ENCODE results near the gene TMEM184A. TPM values are rescaled to one million over a fixed set of nuclear protein-coding genes. Genes with fewer than 3 reads are reported as not detected.

TMEM184A gene
- polyA plus RNA-seq, 6 donors from 2014 or later = 0.16 TPM; not detected in 5

- H3K4me3 Mint-ChIP-seq = no peak overlapping the region
- H3K9me3 Mint-ChIP-seq = peaks cover 0 to 5% (median 0%) of the 10 kb centered on the region in 7 donors
- H3K27ac Mint-ChIP-seq = peak overlapping the region in 3 of 6 donors; percentile 23 to 26 (median 23)
These were observed 39.6 kb upstream of the TMEM184A start for GRCh38 chr7:1595636-1596035.

DNA sequence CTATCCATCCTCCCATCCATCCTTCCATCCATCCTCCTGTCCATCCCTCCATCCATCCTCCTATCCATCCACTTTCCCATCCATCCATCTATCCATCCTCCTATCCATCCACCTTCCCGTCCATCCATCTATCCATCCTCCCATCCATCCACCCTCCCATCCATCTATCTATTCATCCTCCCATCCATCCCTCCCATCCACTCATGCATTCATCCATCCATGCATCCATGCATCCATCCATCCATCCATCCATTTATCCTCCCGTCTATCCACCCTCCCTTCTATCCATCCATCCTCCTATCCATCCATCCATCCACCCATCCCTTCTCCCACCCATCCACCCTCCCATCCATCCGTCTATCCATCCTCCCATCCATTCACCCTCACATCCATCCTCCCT is 39.0 kb upstream of the TMEM184A start:
- Mint-ChIP-seq H3K27ac (peak overlapping the region in 1 of 6 donors; percentile 17), H3K4me3 (no peak overlapping the region), H3K4me1 (peaks cover 27 to 30% (median 28%) of the 10 kb centered on the region in 3 donors)

More at GRCh38 chr7:1595636-1596035, 39.6 kb upstream of the TMEM184A start:
- Mint-ChIP-seq H3K36me3 (no peaks in the 10 kb centered on the region), H3K27me3 (peaks cover 9 to 25% (median 14%) of the 10 kb centered on the region in 3 donors), H3K4me1 (peaks cover 24 to 26% (median 25%) of the 10 kb centered on the region in 3 donors)
- ATAC-seq (ENCODE audit: low read depth in 2 of 2) = no peak
- no peak for DNase-seq

GRCh38 chr7:1593904-1594421 is 38.0 kb upstream of the TMEM184A start:
- ATAC-seq (ENCODE audit: low read depth in 2 of 2) (no peak), DNase-seq (no peak)
- Mint-ChIP-seq H3K27ac (peak overlapping the region in 1 of 6 donors; percentile 22), H3K9me3 (peaks cover 0 to 5% (median 0%) of the 10 kb centered on the region in 7 donors), H3K36me3 (no peaks in the 10 kb centered on the region), H3K4me1 (peaks cover 27 to 30% (median 28%) of the 10 kb centered on the region in 3 donors), H3K27me3 (peaks cover 9 to 42% (median 19%) of the 10 kb centered on the region in 3 donors), H3K4me3 (no peak overlapping the region)

More for the DNA sequence above, 39.0 kb upstream of the TMEM184A start:
- ATAC-seq (ENCODE audit: low read depth in 2 of 2) (no peak), DNase-seq (no peak)
- Mint-ChIP-seq H3K36me3 (no peaks in the 10 kb centered on the region), H3K27me3 (peaks cover 9 to 32% (median 19%) of the 10 kb centered on the region in 3 donors), H3K9me3 (peaks cover 0 to 5% (median 0%) of the 10 kb centered on the region in 7 donors)

- ATAC-seq (ENCODE audit: low read depth in 2 of 2) (no peak), DNase-seq (no peak)
- Mint-ChIP-seq H3K9me3 (peaks cover 0 to 5% (median 0%) of the 10 kb centered on the region in 7 donors), H3K27me3 (peaks cover 9 to 45% (median 19%) of the 10 kb centered on the region in 3 donors), H3K27ac (peak overlapping the region in 3 of 6 donors; percentile 21 to 56 (median 55)), H3K4me3 (peak overlapping the region in 6 of 8 donors; percentile 58 to 93 (median 73)), H3K4me1 (peaks cover 27 to 28% (median 28%) of the 10 kb centered on the region in 3 donors), H3K36me3 (no peaks in the 10 kb centered on the region)
These were observed 37.3 kb upstream of the TMEM184A start for GRCh38 chr7:1593091-1593866.

DNA sequence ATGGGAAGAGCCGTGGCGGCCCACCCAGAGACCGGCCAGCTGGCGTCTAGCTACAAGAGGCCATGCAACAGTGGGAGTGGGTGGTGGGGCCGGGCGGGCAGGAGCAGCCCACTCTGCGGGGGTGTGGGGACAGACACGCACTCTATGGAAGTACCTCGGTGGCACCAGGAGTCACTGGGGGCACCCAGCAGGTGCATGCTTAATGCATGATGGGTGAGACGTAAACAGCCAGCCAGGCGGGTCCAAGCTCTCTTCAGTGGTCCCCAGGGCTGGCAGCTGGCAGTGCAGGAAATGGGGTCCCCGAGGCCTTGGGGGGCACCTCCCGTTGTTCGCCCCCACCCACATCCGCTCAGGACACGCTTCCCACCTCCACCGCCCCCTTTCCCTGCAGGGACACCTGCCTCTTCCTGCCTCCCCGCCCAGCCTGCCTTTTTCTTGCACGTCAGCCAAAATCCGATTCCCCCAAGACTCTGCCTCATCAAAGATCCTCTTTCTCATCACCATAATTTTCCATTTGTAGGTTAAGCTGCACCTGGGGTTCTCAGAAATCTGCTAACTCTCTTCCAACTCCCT is 36.4 kb upstream of the TMEM184A start:
- Mint-ChIP-seq H3K36me3 (no peaks in the 10 kb centered on the region), H3K4me3 (peak overlapping the region; percentile 42 to 93 (median 70)), H3K4me1 (peaks cover 27 to 28% (median 28%) of the 10 kb centered on the region in 3 donors), H3K27ac (peak overlapping the region; percentile 14 to 95 (median 79)), H3K9me3 (peaks cover 0 to 5% (median 0%) of the 10 kb centered on the region in 7 donors), H3K27me3 (peaks cover 9 to 41% (median 19%) of the 10 kb centered on the region in 3 donors)
- peak; percentile 43 for DNase-seq
- ATAC-seq (ENCODE audit: low read depth in 2 of 2) = peak; percentile 72 to 79

DNA sequence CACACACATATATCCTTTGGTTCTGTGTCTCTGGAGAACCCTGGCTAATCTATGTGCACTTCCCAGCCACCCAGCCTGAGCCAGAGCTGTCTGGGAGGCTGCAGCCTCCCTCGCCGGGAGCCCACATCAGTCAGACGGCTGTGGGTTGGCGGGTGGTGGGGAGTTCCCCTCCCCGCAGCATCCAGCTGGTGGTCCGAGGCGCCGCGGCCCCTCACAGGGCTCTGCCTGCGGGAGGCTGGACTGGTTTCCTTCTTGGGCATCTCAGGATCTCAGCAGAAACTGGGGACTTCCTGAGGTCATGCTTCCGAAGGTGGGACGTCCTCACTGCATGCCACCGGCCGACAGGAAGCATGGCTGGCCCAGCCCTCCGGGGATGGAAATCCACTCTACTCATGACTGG is 35.9 kb upstream of the TMEM184A start:
- Mint-ChIP-seq H3K27me3 (peaks cover 9 to 41% (median 19%) of the 10 kb centered on the region in 3 donors), H3K36me3 (no peaks in the 10 kb centered on the region), H3K9me3 (peaks cover 0 to 5% (median 0%) of the 10 kb centered on the region in 7 donors), H3K4me3 (peak overlapping the region in 7 of 8 donors; percentile 49 to 93 (median 72)), H3K27ac (peak overlapping the region; percentile 14 to 95 (median 79)), H3K4me1 (peaks cover 27 to 28% (median 28%) of the 10 kb centered on the region in 3 donors)
- peak; percentile 5 for DNase-seq
- ATAC-seq (ENCODE audit: low read depth in 2 of 2) = peak; percentile 46 to 56

DNA sequence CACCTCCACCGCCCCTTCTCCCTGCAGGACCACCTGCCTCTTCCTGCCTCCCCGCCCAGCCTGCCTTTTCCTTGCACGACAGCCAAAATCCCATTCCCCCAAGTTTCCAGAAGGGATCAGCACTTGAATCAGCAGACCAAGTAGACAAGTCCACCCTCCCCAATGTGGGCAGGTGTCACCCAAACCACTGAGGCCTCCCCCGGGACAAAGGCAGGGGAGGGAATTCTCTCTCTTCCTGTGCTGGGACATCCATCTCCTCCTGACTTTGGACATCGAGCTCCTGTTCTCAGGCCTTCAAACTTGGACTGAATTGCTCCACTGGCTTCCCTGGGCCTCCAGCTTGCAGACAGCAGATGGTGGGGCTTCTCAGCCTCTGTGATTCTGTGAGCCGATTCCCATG is 35.4 kb upstream of the TMEM184A start:
- Mint-ChIP-seq H3K4me3 (peak overlapping the region in 7 of 8 donors; percentile 68 to 93 (median 75)), H3K4me1 (peaks cover 27 to 28% (median 28%) of the 10 kb centered on the region in 3 donors), H3K36me3 (no peaks in the 10 kb centered on the region), H3K27ac (peak overlapping the region in 4 of 6 donors; percentile 75 to 92 (median 84)), H3K27me3 (peaks cover 9 to 41% (median 19%) of the 10 kb centered on the region in 3 donors), H3K9me3 (peaks cover 0 to 5% (median 0%) of the 10 kb centered on the region in 7 donors)
- ATAC-seq (ENCODE audit: low read depth in 2 of 2) (no peak), DNase-seq (no peak)

DNA sequence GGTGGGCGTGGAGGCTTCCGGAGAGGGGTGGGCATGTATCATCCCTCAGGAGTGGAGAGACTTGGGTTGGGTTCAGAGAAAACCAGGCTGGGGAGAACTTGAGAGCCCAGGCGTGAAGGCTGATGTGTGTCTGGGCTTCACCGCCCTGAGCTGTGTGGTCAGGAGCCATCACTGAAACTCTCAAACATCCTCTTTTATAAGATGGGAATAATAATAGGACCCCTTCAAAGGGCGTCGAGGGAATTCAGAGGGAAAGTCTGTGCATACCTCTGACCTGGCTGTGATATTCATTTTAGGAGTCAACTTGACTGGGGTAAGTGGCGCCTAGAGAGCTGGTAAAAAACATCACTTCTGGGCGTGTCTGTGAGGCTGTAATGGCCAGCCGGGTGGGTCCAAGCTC is 34.9 kb upstream of the TMEM184A start:
- H3K9me3 Mint-ChIP-seq = peaks cover 0 to 5% (median 0%) of the 10 kb centered on the region in 7 donors
- ATAC-seq (ENCODE audit: low read depth in 2 of 2) (no peak), DNase-seq (no peak)
- peak overlapping the region; percentile 15 to 85 (median 67) for H3K27ac Mint-ChIP-seq
- peaks cover 9 to 41% (median 19%) of the 10 kb centered on the region in 3 donors for H3K27me3 Mint-ChIP-seq
- H3K36me3 Mint-ChIP-seq = no peaks in the 10 kb centered on the region
- peaks cover 27 to 28% (median 28%) of the 10 kb centered on the region in 3 donors for H3K4me1 Mint-ChIP-seq
- H3K4me3 Mint-ChIP-seq = peak overlapping the region in 7 of 8 donors; percentile 29 to 88 (median 65)

DNA sequence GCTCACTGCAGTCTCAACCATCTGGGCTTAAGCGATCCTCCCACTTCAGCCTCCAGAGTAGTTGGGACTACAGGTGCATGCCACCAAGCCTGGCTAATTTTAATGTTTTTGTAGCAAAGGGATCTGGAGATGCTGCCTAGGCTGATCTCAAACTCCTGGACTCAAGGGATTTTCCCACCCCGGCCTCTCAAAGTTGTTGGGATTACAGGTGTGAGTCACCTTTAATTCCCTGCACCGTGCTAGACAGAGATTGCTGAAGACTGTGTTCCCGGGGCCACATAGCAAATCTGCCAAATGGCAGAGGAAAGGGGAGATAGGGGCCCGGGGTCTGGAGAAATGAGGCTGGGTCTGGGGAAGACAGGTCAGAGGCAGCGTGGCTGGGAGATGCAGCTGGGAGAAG is 34.5 kb upstream of the TMEM184A start:
- DNase-seq (no peak), ATAC-seq (ENCODE audit: low read depth in 2 of 2) (no peak)
- Mint-ChIP-seq H3K4me1 (peaks cover 27 to 28% (median 28%) of the 10 kb centered on the region in 3 donors), H3K4me3 (peak overlapping the region in 4 of 8 donors; percentile 26 to 88 (median 52)), H3K27me3 (peaks cover 9 to 41% (median 19%) of the 10 kb centered on the region in 3 donors), H3K9me3 (peaks cover 0 to 5% (median 0%) of the 10 kb centered on the region in 7 donors), H3K36me3 (no peaks in the 10 kb centered on the region), H3K27ac (peak overlapping the region in 3 of 6 donors; percentile 59 to 84 (median 75))

GRCh38 chr7:1588978-1589377 is 33.0 kb upstream of the TMEM184A start:
- Mint-ChIP-seq H3K27me3 (peaks cover 9 to 41% (median 19%) of the 10 kb centered on the region in 3 donors), H3K4me3 (no peak overlapping the region), H3K9me3 (no peaks in the 10 kb centered on the region), H3K4me1 (peaks cover 23 to 28% (median 28%) of the 10 kb centered on the region in 3 donors), H3K36me3 (no peaks in the 10 kb centered on the region), H3K27ac (no peak overlapping the region)
- DNase-seq = no peak
- no peak for ATAC-seq (ENCODE audit: low read depth in 2 of 2)

DNA sequence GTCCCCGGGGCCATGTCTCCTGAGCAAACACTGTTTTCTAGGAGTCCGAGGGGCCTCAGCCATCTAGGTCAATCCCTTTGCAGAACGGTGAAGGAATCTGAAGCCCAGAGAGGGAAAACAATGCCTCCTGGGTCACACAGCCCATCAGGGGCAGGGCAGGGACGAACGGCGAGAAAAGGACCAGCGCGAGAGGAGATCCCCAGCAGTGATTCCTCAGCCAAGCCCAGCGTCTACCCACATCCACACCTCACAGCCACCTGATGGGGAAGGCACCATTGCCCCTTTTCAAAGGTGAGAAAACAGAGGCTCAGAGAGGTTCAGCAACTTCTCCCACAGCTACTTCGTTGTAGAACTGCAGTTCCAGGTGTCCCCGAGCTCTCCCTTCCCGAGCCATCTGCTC is 31.7 kb upstream of the TMEM184A start:
- Mint-ChIP-seq H3K27me3 (peaks cover 9 to 39% (median 19%) of the 10 kb centered on the region in 3 donors), H3K9me3 (no peaks in the 10 kb centered on the region), H3K4me1 (peaks cover 22 to 25% (median 24%) of the 10 kb centered on the region in 3 donors), H3K27ac (no peak overlapping the region), H3K36me3 (no peaks in the 10 kb centered on the region), H3K4me3 (no peak overlapping the region)
- no peak for DNase-seq
- no peak for ATAC-seq (ENCODE audit: low read depth in 2 of 2)

GRCh38 chr7:1586827-1587705 is 31.1 kb upstream of the TMEM184A start:
- peaks cover 16 to 18% (median 18%) of the 10 kb centered on the region in 3 donors for H3K4me1 Mint-ChIP-seq
- H3K9me3 Mint-ChIP-seq = no peaks in the 10 kb centered on the region
- peaks cover 4 to 34% (median 18%) of the 10 kb centered on the region in 3 donors for H3K27me3 Mint-ChIP-seq
- H3K36me3 Mint-ChIP-seq = no peaks in the 10 kb centered on the region
- ATAC-seq (ENCODE audit: low read depth in 2 of 2) (no peak), DNase-seq (no peak)
- H3K27ac Mint-ChIP-seq = no peak overlapping the region
- H3K4me3 Mint-ChIP-seq = no peak overlapping the region
